Measurements from ENCODE around the gene ARID4B.
"Not testable (repeated sequence)": the region's sequence is repeated elsewhere in the genome, so short reads cannot be mapped to it uniquely, and the experiment has no call there.

ARID4B gene

DNA sequence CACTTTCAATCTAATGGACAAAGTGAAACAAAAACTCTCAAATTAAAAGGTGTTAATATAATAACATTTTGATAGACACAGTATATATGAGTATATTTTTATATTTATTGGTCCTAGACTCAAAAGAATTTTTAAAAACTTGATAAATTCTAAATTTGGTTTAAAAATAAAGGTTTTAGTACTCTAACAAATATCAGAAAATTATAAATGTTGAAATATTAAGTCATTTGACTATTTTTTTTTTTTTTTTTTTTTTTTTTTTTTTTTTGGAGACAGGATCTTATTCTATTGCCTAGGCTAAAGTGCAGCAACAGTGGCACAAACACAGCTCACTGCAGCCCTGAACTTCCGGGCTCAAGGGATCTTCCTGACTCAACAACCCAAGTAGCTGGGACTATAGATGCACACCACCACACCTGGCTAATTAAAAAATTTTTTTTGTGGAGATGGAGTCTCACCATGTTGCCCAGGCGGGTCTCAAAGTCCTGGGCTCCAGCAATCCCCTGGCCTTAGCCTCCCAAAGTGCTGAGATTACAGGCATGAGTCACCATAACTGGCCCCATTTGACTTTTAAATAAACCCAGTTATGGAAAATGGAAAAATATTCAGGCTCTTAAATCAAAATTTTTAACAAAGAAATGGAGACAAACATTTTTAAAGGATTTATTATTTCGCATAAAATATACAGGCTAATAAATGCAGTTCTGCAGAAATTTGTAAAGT, 106.2 kb downstream of the ARID4B start:
- DNase-seq, result no peak

DNA sequence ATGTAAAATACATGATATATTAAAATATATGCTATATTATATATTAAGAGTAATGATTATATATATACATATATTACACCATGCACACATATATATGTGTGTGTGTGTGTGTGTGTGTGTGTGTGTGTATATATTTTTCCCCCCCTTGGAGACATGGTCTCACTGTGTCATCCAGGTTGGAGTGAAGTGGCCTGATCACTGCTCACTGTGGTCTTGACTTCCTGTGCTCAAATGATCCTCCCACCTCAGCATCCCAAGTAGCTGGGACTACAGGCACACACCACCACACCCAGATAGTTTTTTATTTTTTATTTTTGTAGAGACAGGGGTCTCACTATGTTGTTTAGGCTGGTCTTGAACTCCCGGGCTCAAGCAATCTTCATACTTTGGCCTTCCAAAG, 112.5 kb downstream of the ARID4B start:
- no peak for DNase-seq

DNA sequence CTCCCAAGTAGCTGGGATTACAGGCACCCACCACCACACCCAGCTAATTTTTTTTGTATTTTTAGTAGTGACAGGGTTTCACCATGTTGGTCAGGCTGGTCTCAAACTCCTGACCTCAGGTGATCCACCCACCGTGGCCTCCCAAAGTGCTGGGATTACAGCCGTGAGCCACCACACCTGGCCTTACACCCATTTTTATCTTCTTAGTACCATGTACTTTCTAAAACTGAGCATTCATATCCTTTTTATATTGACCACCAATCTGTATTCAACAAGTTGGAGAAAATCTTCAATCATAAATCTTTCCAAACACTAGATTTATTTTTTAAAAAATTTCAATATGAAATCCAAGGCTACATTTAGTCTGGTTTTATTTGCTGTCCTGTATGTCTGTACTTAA, 113.0 kb downstream of the ARID4B start:
- not testable (repeated sequence) for DNase-seq

DNA sequence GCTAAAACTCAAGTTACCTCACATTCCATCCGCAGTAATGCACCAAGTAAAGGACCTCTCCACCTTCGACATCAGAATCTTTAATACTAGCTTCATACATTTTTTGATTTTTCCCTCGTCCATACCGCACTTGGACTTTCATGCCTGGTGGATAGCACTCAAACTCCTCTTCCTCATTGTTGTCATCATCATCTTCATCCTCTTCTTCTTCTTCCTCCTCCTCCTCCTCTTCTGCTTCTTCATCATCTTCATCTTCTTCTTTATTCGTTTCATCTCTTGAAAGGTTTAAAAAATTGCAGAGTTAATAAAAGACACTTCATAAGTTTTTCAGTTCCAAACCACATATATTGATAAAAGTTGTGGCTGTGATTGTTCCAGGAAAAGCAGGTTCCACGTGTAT, 114.2 kb downstream of the ARID4B start:
- no peak for DNase-seq

DNA sequence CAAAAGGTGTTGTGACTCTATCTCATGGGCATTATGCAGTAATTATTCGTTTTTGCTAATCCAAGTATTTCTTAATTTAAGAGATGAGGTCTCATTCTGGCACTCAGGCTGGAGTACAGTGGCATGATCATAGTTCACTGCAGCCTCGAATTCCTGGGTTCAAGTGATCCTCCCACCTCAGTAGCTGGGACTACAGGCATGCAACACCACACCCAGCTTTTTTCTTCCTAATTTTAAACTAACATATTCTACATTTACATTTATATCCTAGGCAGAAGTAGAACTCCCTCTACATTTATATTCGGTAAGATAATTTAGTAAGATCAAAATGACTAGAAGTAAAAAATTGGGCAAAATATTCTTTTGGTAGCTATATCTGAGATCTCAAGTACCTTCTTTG, 116.5 kb downstream of the ARID4B start:
- no peak for DNase-seq

DNA sequence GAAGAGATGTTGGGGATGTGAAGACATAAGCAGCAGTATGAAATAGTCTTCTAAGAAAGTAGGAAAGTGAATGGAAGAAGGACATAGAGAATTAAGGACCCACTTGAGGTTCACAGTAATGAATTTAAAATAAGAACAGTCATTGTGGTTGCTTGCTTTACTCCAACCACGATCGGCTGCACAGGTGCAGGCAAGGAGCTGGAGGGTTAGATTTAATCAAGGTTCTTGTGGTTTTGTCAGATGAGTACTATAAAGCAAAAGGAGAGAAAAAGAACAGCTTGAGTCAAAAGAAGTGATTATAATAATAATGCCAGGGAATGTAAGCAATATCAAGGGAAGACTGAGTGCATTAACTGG, 120.8 kb downstream of the ARID4B start:
- no peak for DNase-seq

DNA sequence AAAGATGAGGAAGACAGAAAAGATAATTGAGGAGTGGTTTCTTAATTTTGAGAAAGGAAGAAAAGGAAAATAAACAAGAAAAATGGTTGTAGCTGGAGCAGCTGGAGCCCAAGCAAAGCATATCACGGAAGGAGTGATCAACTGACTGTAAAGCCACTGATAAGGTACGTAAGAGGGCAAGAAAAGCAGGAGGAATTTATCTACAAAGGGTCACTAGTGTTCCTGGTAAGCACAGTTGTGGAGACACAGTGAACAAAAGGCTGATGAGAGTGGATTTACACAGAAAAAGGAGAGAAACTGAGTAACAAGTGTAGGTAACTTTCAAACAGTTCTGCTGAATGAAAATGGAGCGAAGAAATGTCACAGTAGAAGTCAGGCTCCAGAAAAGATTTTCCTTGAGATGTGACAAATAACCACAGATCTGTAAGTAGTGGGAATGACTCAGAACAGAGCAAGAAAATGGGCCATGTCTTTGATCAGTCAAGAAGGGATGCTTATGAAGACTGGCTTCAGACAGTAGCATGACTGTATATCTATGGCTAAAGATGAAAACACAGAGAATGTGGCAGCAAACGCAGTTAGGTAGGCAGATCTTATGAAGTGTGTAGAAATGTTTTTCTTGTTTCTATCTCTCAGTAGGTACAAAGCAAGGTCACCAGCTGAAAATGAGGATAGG, 121.3 kb downstream of the ARID4B start:
- no peak for DNase-seq

DNA sequence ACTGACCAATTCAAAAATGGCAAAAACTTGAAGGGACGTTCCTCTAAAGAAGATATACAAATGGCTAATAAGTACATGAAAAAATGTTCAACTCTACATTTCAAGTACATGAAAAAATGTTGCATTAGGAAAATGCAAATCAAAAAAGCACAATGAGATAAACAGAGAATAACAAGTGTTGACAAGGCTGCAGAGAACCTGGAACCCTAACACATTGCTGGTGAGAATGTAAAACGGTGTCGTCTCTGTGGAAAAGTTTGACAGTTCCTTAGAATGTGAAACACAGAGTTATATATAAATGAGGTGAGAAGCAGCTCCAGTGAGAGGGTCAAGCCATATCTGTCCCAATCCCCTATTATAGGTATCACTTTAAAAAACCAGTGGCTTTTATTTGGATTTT, 122.3 kb downstream of the ARID4B start:
- DNase-seq, result no peak

DNA sequence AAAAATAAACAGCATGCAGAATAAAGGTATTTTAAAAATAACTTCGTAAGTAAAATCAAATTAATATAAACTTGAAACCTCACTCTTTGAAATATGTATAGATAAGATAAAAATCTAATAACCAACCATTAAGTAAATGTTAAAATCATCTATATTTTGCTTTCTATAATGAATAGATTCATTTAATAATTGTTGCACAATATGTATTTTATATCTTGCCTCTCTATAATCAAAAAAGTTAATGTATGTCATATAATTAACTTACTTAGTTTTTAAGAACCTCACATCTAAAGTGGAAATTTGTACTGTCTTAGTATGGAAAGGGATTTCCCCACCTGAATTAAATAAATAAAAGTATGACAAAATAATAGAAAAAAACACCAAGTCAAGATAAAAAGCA, 124.6 kb downstream of the ARID4B start:
- DNase-seq, result no peak

DNA sequence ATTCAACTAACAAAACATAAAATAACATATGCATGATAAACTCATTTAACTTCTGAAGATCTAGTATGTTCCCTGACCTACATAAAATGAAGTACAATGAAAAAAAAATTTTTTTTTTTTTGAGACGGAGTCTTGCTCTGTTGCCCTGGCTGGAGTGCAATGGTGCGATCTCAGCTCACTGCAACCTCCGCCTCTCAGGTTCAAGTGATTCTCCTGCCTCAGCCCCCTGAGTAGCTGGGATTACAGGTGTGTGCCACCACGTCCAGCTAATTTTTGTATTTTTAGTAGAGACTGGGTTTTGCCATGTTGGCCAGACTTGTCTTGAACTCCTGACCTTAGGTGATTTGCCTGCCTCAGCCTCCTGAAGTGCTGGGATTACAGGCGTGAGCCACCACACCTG, 125.5 kb downstream of the ARID4B start:
- not testable (repeated sequence) for DNase-seq

DNA sequence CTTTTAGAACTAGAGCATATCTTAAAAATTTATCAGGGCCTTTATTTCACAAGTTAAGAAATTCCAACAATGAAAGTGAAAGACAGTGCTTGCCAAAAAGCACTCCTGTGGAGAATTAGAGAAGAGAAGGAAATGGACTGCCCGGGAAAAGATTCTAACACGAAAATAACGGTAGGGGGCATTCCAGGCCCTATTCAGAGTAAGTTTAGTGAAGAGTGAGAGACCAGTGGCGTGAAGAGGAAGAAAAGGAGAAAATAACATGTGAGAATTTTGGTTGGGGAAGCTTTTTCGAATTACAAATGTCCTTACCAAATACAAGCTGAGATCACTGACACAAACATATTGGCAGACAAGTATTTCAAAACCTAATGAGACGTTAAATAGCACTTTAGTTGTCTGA, 128.5 kb downstream of the ARID4B start:
- DNase-seq, result no peak

DNA sequence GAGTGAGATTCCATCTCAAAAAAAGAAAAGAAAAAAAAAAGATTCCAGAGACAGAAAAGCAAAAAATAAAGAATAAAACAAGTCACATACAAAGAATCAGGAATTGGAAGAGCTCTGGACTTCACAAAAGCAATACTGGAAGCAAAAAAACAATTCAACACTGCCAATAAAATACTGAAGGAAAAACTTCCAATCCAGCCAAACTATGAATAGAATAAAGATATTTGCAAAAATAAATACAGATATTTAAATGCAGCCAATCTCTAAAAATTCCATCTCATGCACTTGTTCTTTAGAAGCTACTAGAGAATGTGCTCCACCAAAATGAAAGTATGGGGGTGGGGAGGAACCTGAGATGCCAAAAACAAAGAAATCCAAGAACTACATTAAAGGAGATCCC, 137.5 kb downstream of the ARID4B start:
- DNase-seq, result no peak

DNA sequence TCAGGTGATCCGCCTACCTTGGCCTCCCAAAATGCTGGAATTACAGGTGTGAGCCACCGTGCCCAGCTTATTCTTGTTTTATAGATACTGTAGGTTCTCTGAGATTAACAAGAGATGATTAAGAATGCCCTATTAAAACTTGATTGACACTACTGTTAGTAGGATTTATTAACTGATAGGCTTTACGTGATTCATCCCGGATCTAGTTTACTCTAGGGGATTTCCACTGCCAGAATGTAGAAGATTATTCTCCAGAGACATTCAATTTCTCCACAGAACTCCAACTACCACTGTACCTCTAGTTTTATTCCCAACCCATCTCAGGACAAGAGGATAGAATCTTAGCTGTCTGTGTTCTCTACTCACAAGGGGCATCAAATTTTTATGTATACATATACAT, 140.7 kb downstream of the ARID4B start:
- no peak for DNase-seq

DNA sequence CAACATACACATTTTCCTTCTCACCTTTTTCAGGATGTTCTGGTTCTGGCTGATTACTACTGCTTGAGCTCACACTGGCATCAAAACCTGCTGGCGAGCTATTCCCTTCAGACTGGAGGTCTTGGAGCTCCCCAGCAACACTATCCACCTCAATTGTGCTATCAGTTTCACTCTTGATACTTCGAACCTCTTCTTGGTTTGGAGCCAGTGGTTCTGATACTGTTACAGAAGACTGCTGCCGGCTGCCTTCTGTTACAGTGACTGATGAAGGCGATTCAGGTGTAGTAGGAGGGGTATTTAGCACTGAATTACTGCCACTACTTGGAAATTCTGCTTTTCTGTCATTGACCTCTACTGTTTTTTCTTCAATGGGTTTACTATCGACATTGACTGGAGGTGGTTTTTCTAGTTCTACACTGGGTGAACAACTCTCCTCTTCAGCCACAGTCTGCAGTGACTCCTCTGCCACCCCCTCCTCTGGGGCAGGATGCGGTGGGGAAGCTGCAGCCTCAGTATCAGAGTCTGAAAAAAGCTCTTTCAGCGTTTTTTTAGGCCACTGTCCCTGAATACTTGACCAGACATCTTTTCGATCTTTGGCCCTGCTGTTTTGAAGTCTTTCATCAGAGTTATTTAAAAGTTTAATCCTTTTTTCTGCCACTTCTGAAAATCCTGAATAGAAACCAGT, 146.3 kb downstream of the ARID4B start:
- no peak for DNase-seq

DNA sequence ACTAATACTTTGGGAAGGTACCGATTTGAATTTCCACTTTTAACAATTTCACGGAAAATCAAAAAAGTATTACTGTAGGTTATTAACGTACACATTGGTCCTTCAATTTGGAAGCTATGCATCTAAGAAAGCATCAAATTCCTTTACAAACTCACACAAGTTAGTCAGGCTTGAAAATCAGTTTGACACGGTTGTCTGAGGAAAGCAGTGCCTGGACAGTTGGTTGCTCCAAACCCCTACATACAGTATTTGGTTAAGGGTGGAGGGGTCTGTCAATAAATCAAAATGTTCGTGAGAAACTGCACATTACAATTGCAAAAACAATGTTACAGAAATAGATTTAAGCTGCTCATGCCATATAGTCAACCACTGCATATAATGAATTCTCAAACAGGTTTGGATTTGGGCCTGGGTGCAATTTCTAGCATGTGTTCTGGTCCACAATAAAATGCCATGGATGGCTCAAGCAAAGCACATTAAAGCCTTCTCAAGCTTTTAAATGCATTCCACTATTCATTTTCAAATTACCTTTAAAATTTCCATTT, 147.0 kb downstream of the ARID4B start:
- no peak for DNase-seq

DNA sequence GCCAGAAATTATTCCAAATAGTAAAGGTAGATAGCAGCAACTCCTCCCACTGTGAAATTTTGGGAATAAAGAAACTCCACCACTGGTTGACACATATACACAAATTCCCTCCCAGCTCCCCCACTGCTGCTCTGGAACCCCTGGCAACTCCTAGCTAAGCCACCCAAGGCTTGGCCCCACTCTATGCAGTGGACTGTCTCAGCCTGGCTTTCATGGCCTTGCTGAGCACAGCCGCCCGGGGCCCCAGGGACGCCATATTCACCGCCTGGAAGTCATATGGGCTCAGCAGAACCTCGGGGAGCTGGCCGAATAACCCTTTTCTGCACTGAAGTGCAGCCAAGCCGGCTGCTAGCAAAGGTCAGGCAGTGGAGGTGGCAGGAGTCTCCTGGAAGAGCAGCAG, 151.5 kb downstream of the ARID4B start:
- DNase-seq, result no peak

DNA sequence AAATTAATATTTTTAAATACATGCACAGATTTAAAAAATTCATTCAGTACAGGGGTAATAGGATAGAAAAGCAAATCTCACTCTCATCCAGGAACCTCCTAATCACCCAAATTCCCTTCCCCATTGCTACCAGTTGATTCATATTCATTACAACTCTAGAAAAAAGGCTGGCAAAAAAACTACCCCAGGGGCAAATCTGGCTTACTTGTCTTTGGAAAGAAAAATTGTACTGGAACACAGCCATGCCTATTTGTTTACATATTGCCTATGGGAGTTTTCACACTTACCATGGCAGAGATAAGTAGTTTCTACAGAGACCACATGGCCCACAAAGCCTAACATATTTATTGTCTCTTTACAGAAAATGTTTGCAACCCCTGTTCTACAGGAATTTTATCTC, 158.0 kb downstream of the ARID4B start:
- DNase-seq, result no peak

DNA sequence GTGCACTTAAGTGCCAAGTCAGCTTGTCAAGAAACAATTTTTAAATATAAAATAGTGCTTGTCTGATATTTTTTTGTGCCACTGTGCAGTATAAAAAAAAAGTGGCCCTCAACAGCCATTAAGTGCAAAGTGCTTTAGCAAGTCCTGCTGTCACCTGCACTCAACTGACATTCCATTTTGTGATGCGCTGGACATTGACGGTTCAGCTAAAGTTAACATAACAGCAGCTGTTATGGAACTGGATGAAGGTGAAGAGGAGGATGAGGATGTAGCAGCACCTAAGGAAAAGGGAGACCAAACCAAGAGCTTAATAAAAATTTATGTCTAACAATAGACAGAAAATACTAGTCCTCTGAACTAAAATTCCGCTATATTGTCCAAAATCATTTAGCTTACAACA, 159.6 kb downstream of the ARID4B start:
- no peak for DNase-seq

DNA sequence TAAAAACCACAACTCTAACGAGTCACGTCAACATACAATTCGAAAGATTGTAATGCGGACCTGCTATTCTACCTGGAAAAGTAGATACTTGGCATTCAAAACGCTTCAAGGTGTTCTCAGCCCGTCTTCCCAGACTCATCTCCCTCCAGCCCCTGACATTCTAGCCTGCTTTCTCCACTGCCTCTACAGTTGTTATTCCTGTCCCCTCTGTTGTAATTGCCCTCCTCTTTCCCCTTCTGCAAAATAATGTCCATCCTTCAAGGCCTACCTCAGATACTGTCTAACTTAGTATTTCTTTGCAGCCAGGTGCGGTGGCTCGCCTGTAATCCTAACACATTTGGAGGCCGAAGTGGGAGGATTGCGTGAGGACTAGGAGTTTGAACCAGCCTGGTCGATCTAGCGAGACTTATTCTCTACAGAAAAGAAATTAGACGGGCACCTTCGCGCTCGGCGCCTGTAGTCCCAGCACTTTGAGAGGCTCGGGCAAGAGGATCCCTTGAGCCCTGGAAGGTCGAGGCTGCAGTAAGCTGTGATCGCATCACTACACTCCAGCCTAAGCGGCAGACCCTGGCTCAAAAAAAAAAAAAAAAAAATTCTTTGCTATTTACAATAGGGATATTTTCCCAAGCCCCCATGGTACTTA, 166.2 kb downstream of the ARID4B start:
- DNase-seq, result no peak

DNA sequence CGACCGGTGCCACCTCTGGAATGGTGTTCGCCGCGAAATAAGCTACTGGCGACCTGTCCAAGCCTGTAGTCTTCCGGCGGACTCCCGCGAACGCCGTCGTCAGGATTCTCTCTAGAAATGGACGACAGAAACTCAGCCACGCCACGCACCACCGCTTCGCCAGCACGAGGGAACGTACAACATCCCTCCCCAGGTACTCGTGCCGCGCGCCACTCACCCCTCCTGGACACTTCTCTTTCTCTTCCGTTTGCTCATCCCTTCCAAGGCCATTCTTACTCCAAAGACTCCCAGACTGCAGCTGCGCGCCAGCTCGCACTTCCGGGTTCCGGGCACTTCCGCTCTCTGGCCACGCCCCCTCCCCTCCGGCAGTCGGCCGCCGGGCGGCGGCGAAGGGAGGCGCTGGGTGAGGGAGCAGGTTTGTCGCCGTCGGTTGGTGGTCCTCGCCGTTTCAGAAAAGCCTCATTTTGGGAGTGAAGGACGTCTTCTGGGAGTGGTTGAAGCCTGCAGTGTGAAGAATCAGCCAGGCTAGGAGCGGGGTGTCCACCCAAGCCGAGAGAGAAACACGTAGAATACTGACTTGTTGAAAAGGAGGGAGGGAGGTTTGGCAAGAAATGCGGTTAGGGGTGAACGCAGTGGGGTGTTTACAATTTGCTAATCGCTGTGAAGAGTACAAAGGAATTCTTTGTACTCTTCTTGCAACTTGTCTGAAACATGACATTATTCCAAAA, 166.9 kb downstream of the ARID4B start, which contains the start of gene RBM34:
RBM34 (minus strand) TSS at position 294 of the 728 bp plus-strand sequence; CDS start at position 270, 24 bp downstream.
- DNase-seq, result peak; percentile 68

DNA sequence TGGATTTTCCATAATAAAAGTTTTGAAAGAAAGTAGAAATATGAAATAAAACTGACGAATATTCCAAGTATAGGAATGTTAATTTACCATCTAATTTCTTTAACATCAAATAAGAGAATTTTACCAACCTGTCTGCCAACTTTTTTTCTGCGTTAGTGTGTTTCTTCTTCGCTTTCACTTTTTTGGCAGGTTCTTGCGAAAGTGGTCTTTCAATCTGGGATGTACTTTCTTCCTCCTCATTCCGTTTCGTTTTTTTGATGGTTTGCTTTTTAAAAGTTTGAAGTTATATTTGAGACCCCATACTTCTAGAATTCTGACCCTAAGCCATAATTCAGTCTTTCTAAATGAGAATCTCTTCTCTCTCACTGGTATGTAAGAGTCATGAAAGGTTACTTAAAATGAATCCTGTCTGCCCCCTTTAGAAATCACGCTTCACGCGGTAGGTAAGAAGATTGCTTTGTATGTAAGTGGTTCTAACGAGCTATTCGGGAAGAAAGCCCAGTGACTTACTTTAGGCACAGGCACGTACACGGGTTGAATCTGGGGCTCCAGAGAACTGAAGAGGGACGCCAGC, 167.5 kb downstream of the ARID4B start:
- no peak for DNase-seq

DNA sequence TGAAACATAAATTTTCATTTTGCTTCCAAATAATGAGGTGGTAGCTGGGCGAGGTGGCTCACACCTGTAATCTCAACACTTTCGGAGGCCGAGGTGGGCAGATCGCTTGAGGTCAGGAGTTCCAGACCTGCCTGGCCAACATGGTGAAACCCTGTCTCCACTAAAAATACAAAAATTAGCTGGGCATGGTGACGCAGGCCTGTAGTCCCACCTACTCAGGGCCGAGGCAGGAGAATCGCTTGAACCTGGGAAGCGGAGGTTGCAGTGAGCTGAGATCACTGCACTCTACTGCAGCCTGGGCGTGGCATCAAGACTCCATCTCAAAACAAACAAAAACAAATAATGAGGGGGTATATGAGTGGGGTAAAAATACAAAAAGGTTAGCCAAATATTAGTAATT, 168.0 kb downstream of the ARID4B start:
- not testable (repeated sequence) for DNase-seq

All from NCI-H2029 (cell line).